ENCODE data around the gene SYK.

Gene SYK

GRCh38 chr9:90822866-90823265 lies 21.2 kb downstream of the SYK start:
- DNase-seq (ENCODE audit: low read depth, low spot score): no peak

- DNase-seq (ENCODE audit: low read depth, low spot score): no peak
Observed at GRCh38 chr9:90825586-90825985, 24.0 kb downstream of the SYK start.

GRCh38 chr9:90826326-90827020 lies 24.9 kb downstream of the SYK start:
- no peak for DNase-seq (ENCODE audit: low read depth, low spot score)

GRCh38 chr9:90827181-90827871 lies 25.7 kb downstream of the SYK start:
- no peak for DNase-seq (ENCODE audit: low read depth, low spot score)

GRCh38 chr9:90830051-90830450 lies 28.4 kb downstream of the SYK start:
- DNase-seq (ENCODE audit: low read depth, low spot score): no peak

- DNase-seq (ENCODE audit: low read depth, low spot score): no peak
Observed at GRCh38 chr9:90830977-90831376, 29.4 kb downstream of the SYK start.

GRCh38 chr9:90832261-90832660 lies 30.6 kb downstream of the SYK start:
- DNase-seq (ENCODE audit: low read depth, low spot score): no peak

- no peak for DNase-seq (ENCODE audit: low read depth, low spot score)
Observed at GRCh38 chr9:90834828-90835595, 33.4 kb downstream of the SYK start.

GRCh38 chr9:90836411-90837080 lies 34.9 kb downstream of the SYK start:
- DNase-seq (ENCODE audit: low read depth, low spot score): no peak

- no peak for DNase-seq (ENCODE audit: low read depth, low spot score)
Observed at GRCh38 chr9:90838098-90838497, 36.5 kb downstream of the SYK start.

GRCh38 chr9:90838581-90839154 lies 37.0 kb downstream of the SYK start:
- DNase-seq (ENCODE audit: low read depth, low spot score): no peak

GRCh38 chr9:90839183-90839728 lies 37.6 kb downstream of the SYK start:
- DNase-seq (ENCODE audit: low read depth, low spot score): no peak

GRCh38 chr9:90840696-90841095 lies 39.1 kb downstream of the SYK start:
- DNase-seq (ENCODE audit: low read depth, low spot score): no peak

- no peak for DNase-seq (ENCODE audit: low read depth, low spot score)
Observed at GRCh38 chr9:90841213-90841612, 39.6 kb downstream of the SYK start.

- DNase-seq (ENCODE audit: low read depth, low spot score): no peak
Observed at GRCh38 chr9:90841615-90842014, 40.0 kb downstream of the SYK start.

GRCh38 chr9:90842176-90842777 lies 40.7 kb downstream of the SYK start:
- no peak for DNase-seq (ENCODE audit: low read depth, low spot score)

GRCh38 chr9:90842996-90843395 lies 41.4 kb downstream of the SYK start:
- DNase-seq (ENCODE audit: low read depth, low spot score): no peak

- no peak for DNase-seq (ENCODE audit: low read depth, low spot score)
Observed at GRCh38 chr9:90843525-90843924, 41.9 kb downstream of the SYK start.

GRCh38 chr9:90844326-90844725 lies 42.7 kb downstream of the SYK start:
- no peak for DNase-seq (ENCODE audit: low read depth, low spot score)

- no peak for DNase-seq (ENCODE audit: low read depth, low spot score)
Observed at GRCh38 chr9:90846770-90847419, 45.3 kb downstream of the SYK start.

- no peak for DNase-seq (ENCODE audit: low read depth, low spot score)
Observed at GRCh38 chr9:90847971-90848370, 46.4 kb downstream of the SYK start.

Data from activated CD4-positive, CD25-positive, alpha-beta regulatory T cell treated with anti-CD3 and anti-CD28 coated beads, Interleukin-2, amount 50 U/mL, for 16 hours (primary cell).